Type B pancreatic cell (in vitro differentiated cells): ENCODE data around the gene KCTD19. TPM values are rescaled to one million over a fixed set of nuclear protein-coding genes. Genes with fewer than 3 reads are reported as not detected.
A peak's percentile ranks its signal among the peaks of the same experiment; 100 is the strongest.

Experiments
- DNase-seq: peaks from one replicate; pipeline ENCODE4 v3.0.0; 2021; ENCODE audit warnings: mixed read lengths; ENCODE audit not compliant: unreplicated experiment; ENCODE audit errors: extremely low spot score
- H3K27ac Mint-ChIP-seq: 2 replicates; pipeline ENCODE4 v1.8.0; 2021; ENCODE audit warnings: mild to moderate bottlenecking, mixed read lengths
- H3K27me3 Mint-ChIP-seq: 2 replicates; pipeline ENCODE4 v1.8.0; 2021; ENCODE audit warnings: mixed read lengths
- H3K36me3 Mint-ChIP-seq: 2 replicates; pipeline ENCODE4 v1.8.0; 2021; ENCODE audit warnings: mixed read lengths
- H3K4me1 Mint-ChIP-seq: one replicate; pipeline ENCODE4 v1.8.0; 2021; ENCODE audit warnings: mixed read lengths; ENCODE audit not compliant: unreplicated experiment
- H3K4me3 Mint-ChIP-seq: 2 replicates; pipeline ENCODE4 v1.8.0; 2021; ENCODE audit warnings: mild to moderate bottlenecking, mixed read lengths
- H3K9me3 Mint-ChIP-seq: 2 replicates; pipeline ENCODE4 v1.8.0; 2021; ENCODE audit warnings: mixed read lengths
- CTCF ChIP-seq: fragments of 200-600 bp; sonication (generic); conservative IDR thresholded peaks from 2 replicates; pipeline ENCODE4 v1.5.0; 2021; ENCODE audit warnings: antibody characterized with exemption, mild to moderate bottlenecking
- total RNA-seq: library from RNA; stranded (reverse); gene quantifications from 2 replicates; pipeline ENCODE4 v1.2.1, GENCODE V29; 2021; ENCODE audit warnings: low replicate concordance

Gene KCTD19
- total RNA-seq, 1 donor from 2014 or later = 0.56 TPM

- Mint-ChIP-seq H3K9me3 (no peaks in the 10 kb centered on the region), H3K36me3 (no peaks in the 10 kb centered on the region), H3K4me1 (peaks cover 31% of the 10 kb centered on the region), H3K27ac (peak overlapping the region; percentile 89), H3K4me3 (peak overlapping the region; percentile 84), H3K27me3 (peaks cover 27% of the 10 kb centered on the region)
- no peak for TF ChIP-seq CTCF
- no peak for DNase-seq
Observed at GRCh38 chr16:67245674-67246080, 80.9 kb downstream of the KCTD19 start.

GRCh38 chr16:67245186-67245585 lies 81.4 kb downstream of the KCTD19 start:
- no peak for TF ChIP-seq CTCF
- H3K9me3 Mint-ChIP-seq = no peaks in the 10 kb centered on the region
- H3K4me1 Mint-ChIP-seq = peaks cover 28% of the 10 kb centered on the region
- H3K36me3 Mint-ChIP-seq = no peaks in the 10 kb centered on the region
- peaks cover 22% of the 10 kb centered on the region for H3K27me3 Mint-ChIP-seq
- H3K27ac Mint-ChIP-seq = peak overlapping the region; percentile 89
- DNase-seq = no peak
- peak overlapping the region; percentile 84 for H3K4me3 Mint-ChIP-seq

- Mint-ChIP-seq H3K9me3 (no peaks in the 10 kb centered on the region), H3K36me3 (no peaks in the 10 kb centered on the region), H3K4me1 (peaks cover 22% of the 10 kb centered on the region), H3K27ac (peak overlapping the region; percentile 89), H3K4me3 (peak overlapping the region; percentile 84), H3K27me3 (peaks cover 16% of the 10 kb centered on the region)
- TF ChIP-seq CTCF = no peak
- no peak for DNase-seq
Observed at GRCh38 chr16:67244387-67245185, 82.0 kb downstream of the KCTD19 start.

GRCh38 chr16:67243481-67243880 lies 83.1 kb downstream of the KCTD19 start:
- peaks cover 18% of the 10 kb centered on the region for H3K4me1 Mint-ChIP-seq
- H3K9me3 Mint-ChIP-seq = no peaks in the 10 kb centered on the region
- H3K4me3 Mint-ChIP-seq = no peak overlapping the region
- TF ChIP-seq CTCF = no peak
- no peak overlapping the region for H3K27ac Mint-ChIP-seq
- peaks cover 10% of the 10 kb centered on the region for H3K27me3 Mint-ChIP-seq
- no peaks in the 10 kb centered on the region for H3K36me3 Mint-ChIP-seq
- DNase-seq = no peak

- Mint-ChIP-seq H3K4me1 (peaks cover 9% of the 10 kb centered on the region), H3K9me3 (no peaks in the 10 kb centered on the region), H3K4me3 (no peak overlapping the region), H3K27ac (peak overlapping the region; percentile 97), H3K36me3 (peaks cover 2% of the 10 kb centered on the region), H3K27me3 (no peaks in the 10 kb centered on the region)
- no peak for DNase-seq
- no peak for TF ChIP-seq CTCF
Observed at GRCh38 chr16:67242138-67242730, 84.3 kb downstream of the KCTD19 start.
